Lung (tissue), 12 donors: ENCODE measurements around the gene CCDC38. TPM values are rescaled to one million over a fixed set of nuclear protein-coding genes. Genes with fewer than 3 reads are reported as not detected.

ENCODE experiments used
- ATAC-seq: fragments of 200-7000 bp; cut with Tn5 transposase; one replicate; pipeline ENCODE4 v1.9.1; 2020; ENCODE audit warnings: moderate number of reproducible peaks; ENCODE audit not compliant: insufficient read depth, low FRiP score
- DNase-seq, 3 donors: peaks; one replicate each; pipeline ENCODE4 v3.0.0-alpha.2; 2013 to 2017
- H3K27ac ChIP-seq, 2 donors: one replicate each; pipeline ENCODE4 v1.5.1; 2013; ENCODE audit warnings: mild to moderate bottlenecking in 2 of 2, moderate library complexity in 2 of 2, control low read depth in 1 of 2, inconsistent platforms in 1 of 2, low read depth in 1 of 2, low read length in 1 of 2
- H3K27me3 ChIP-seq, 3 donors: one replicate each; pipeline ENCODE4 v1.5.1; 2013; ENCODE audit warnings: low read length in 2 of 3; ENCODE audit not compliant: control insufficient read depth in 3 of 3, insufficient read depth in 3 of 3
- H3K36me3 ChIP-seq, 4 donors: one replicate each; pipeline ENCODE4 v1.5.1; 2013; ENCODE audit warnings: low read length in 4 of 4, mild to moderate bottlenecking in 1 of 4, moderate library complexity in 1 of 4; ENCODE audit not compliant: control insufficient read depth in 4 of 4, insufficient read depth in 4 of 4
- H3K4me1 ChIP-seq, 5 donors: one replicate each; pipeline ENCODE4 v1.5.1; 2013; ENCODE audit warnings: low read length in 5 of 5, mild to moderate bottlenecking in 2 of 5, moderate library complexity in 1 of 5; ENCODE audit not compliant: control insufficient read depth in 5 of 5, insufficient read depth in 5 of 5
- H3K4me3 ChIP-seq: one replicate; pipeline ENCODE4 v1.5.1; 2013; ENCODE audit warnings: mild to moderate bottlenecking, control low read depth, moderate library complexity
- H3K9ac ChIP-seq, 2 donors: one replicate each; pipeline ENCODE4 v1.5.1; 2013; ENCODE audit warnings: low read length in 2 of 2, control low read depth in 1 of 2; ENCODE audit not compliant: insufficient read depth in 1 of 2
- H3K9me3 ChIP-seq, 4 donors: one replicate each; pipeline ENCODE4 v1.5.1; 2013; ENCODE audit warnings: low read length in 3 of 4, mild to moderate bottlenecking in 1 of 4, moderate library complexity in 1 of 4; ENCODE audit not compliant: control insufficient read depth in 4 of 4, insufficient read depth in 3 of 4
- CTCF ChIP-seq: IDR thresholded peaks from 2 replicates; pipeline ENCODE4 v1.5.1; 2012; ENCODE audit warnings: mild to moderate bottlenecking; ENCODE audit errors: control extremely low read depth, extremely low read depth
- WGBS, 2 donors: extraction: QIAGEN DNeasy Blood & Tissue Kit; methylation state at CpG; one replicate each; pipeline ENCODE4 v1.1.7; 2013; 5-methylcytosine and 5-hydroxymethylcytosine counted together
- polyA plus RNA-seq, 2 donors: library from polyadenylated mRNA; stranded (reverse); fragments of 200-250 nt; gene quantifications; one replicate each; pipeline ENCODE4 v1.2.1, GENCODE V29; 2013
- total RNA-seq, 2 donors: library from RNA; depleted of rRNA in 1 of 2; stranded (reverse); fragments of >200 nt in 1 of 2; gene quantifications; one replicate each; pipeline ENCODE4 v1.2.1, GENCODE V29; 2014 to 2021
- donor health status: control.
- donor health status: control.
- donor health status: Bipolar disorder and iron deficiency.
- donor health status: healthy.
- donor health status: DM: yes; HTN: yes; CAD: no.

CCDC38 gene
- total and polyA plus RNA-seq, 4 donors, result 0.04 to 0.15 (median 0.05) TPM; not detected in 1

GRCh38 chr12:95953000-95953399, 10.6 kb upstream of the CCDC38 start:
- TF ChIP-seq CTCF, result no peak
- WGBS, 2 donors, result 32 to 54% methylated on average over 1 of the region's 1 CpG
- H3K4me3 ChIP-seq, result no peak overlapping the region
- DNase-seq (no peak), ATAC-seq (no peak)
- no peak overlapping the region for H3K9ac ChIP-seq
- no peaks in the 10 kb centered on the region for H3K4me1 ChIP-seq
- H3K36me3 ChIP-seq, result no peaks in the 10 kb centered on the region
- no peak overlapping the region for H3K27ac ChIP-seq
- H3K9me3 ChIP-seq, result no peaks in the 10 kb centered on the region
- peaks cover 0 to 8% (median 5%) of the 10 kb centered on the region in 3 donors for H3K27me3 ChIP-seq

- TF ChIP-seq CTCF, result no peak
- DNase-seq (no peak), ATAC-seq (no peak)
- no peak overlapping the region for H3K4me3 ChIP-seq
- no peaks in the 10 kb centered on the region for H3K9me3 ChIP-seq
- no peaks in the 10 kb centered on the region for H3K4me1 ChIP-seq
- H3K27ac ChIP-seq, result no peak overlapping the region
- no peak overlapping the region for H3K9ac ChIP-seq
- peaks cover 0 to 8% (median 3%) of the 10 kb centered on the region in 3 donors for H3K27me3 ChIP-seq
- no peaks in the 10 kb centered on the region for H3K36me3 ChIP-seq
Measured at GRCh38 chr12:95951515-95951914, 9.1 kb upstream of the CCDC38 start.

DNA sequence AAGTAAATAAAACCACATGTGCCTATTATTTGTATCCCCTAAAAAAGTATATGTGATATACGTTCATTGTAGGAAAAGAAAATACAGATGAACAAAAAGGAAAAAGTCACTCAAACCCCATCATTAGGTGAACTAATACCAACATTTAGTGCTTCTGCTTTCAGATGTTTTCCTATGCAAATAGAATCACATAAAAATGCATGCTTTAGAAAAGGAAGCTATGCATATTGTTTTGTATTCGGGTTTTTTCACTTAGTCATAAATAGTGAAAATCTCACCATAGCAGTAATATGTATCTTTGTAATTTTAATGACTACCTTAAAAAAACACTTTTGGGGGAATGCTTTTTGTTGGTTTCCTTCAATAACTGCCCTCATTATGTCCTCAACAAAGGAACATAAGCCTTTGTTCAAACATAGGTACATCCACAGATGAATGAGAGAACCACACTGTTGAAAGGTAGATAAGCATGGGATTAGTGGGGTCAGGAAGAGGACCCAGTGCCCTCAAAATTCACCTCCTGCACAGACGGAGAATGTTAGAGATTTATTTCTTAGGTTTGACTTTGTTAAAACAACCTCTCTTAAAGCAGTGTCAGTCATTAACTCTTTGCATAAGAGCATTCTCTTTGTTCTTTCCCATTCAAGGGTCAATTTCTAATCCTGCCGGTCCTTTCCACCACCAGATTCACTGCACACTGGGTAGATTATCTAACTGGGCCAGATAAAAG, 7.2 kb upstream of the CCDC38 start:
- Histone ChIP-seq H3K4me3 (no peak overlapping the region), H3K4me1 (no peaks in the 10 kb centered on the region), H3K36me3 (no peaks in the 10 kb centered on the region), H3K9ac (no peak overlapping the region), H3K27ac (no peak overlapping the region), H3K27me3 (peaks cover 0 to 12% (median 9%) of the 10 kb centered on the region in 3 donors), H3K9me3 (no peaks in the 10 kb centered on the region)
- ATAC-seq (no peak), DNase-seq (no peak)
- 73 to 79% methylated on average over 4 of the region's 4 CpGs for WGBS, 2 donors
- TF ChIP-seq CTCF, result no peak
